Mammary epithelial cell (primary cell): ENCODE measurements around the gene ACADM.
"Not testable (repeated sequence)": the region's sequence is repeated elsewhere in the genome, so short reads cannot be mapped to it uniquely, and the experiment has no call there.

ENCODE experiments used
- EZH2 ChIP-seq: IDR thresholded peaks from 2 replicates; pipeline ENCODE4 v1.6.1; 2012; ENCODE audit warnings: low read length, inconsistent platforms, borderline replicate concordance
- TF ChIP-seq, protein P1 (sequence below), 2 donors: IDR thresholded peaks in 1 of 2; conservative IDR thresholded peaks in 1 of 2; 2 replicates each; pipeline ENCODE4 v1.5.1; 2011 to 2012; ENCODE audit warnings: inconsistent platforms in 2 of 2, low read length in 2 of 2, mild to moderate bottlenecking in 2 of 2, control low read depth in 1 of 2, low read depth in 1 of 2; ENCODE audit not compliant: insufficient read depth in 1 of 2; ENCODE audit errors: extremely low read depth in 1 of 2

DNA sequence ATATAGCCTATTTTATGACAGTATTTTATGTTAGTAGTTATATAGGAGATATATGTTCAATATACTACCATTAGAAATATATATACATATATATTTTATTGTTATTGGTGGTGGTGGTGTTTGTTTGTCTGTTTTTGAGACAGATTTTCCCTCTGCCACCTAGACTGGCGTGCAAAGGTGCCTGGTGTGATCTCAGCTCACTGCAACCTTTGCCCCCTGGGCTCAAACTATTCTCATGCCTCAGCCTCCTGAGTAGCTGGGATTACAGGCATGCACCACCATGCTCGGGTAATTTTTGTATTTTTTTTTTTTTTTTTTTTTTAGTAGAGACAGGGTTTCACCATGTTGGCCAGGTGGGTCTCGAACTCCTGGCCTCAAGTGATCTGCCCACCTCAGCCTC lies 85.6 kb downstream of the ACADM start:
- TF ChIP-seq, protein P1, sequence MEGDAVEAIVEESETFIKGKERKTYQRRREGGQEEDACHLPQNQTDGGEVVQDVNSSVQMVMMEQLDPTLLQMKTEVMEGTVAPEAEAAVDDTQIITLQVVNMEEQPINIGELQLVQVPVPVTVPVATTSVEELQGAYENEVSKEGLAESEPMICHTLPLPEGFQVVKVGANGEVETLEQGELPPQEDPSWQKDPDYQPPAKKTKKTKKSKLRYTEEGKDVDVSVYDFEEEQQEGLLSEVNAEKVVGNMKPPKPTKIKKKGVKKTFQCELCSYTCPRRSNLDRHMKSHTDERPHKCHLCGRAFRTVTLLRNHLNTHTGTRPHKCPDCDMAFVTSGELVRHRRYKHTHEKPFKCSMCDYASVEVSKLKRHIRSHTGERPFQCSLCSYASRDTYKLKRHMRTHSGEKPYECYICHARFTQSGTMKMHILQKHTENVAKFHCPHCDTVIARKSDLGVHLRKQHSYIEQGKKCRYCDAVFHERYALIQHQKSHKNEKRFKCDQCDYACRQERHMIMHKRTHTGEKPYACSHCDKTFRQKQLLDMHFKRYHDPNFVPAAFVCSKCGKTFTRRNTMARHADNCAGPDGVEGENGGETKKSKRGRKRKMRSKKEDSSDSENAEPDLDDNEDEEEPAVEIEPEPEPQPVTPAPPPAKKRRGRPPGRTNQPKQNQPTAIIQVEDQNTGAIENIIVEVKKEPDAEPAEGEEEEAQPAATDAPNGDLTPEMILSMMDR (conservative IDR thresholded peaks at IDR 0.05 in 1 of 2, IDR thresholded peaks at IDR 0.05 in 1 of 2; ENCODE audit: extremely low read depth in 1 of 2, insufficient read depth in 1 of 2, low read depth in 1 of 2, low read length in 2 of 2): not testable (repeated sequence)
- TF ChIP-seq EZH2: not testable (repeated sequence)
